GM12878 (cell line): ENCODE data around the gene TRPV5. TPM values are rescaled to one million over a fixed set of nuclear protein-coding genes. Genes with fewer than 3 reads are reported as not detected.

ENCODE experiments used
- HCFC1 ChIP-seq: fragments of 150-350 bp; IDR thresholded peaks from 2 replicates; pipeline ENCODE4 v1.6.1; 2014; ENCODE audit warnings: low read length
- NFYA ChIP-seq: IDR thresholded peaks from 2 replicates; pipeline ENCODE4 v1.6.1; 2011; ENCODE audit warnings: low read depth, mild to moderate bottlenecking, low read length, improper control_type of control experiment, borderline replicate concordance
- RAD21 ChIP-seq: IDR thresholded peaks from 2 replicates; pipeline ENCODE4 v1.6.1; 2011; ENCODE audit warnings: mild to moderate bottlenecking, low read depth, low read length, moderate library complexity; ENCODE audit not compliant: insufficient read depth
- RCOR1 ChIP-seq: conservative IDR thresholded peaks from 2 replicates; pipeline ENCODE4 v1.6.1; 2012; ENCODE audit warnings: low read depth, low read length, improper control_type of control experiment
- polyA plus RNA-seq, 11 experiments: library from polyadenylated mRNA; depleted of rRNA in 4 of 11; unstranded in 6 of 11; stranded (reverse) in 5 of 11; fragments of >200 nt; fragmentation: Nextera tagmentation in 4 of 11; fragmentation: Illumina TruSeq in 1 of 11; extraction: Ambion mirVana in 4 of 11; extraction: Trizol in 1 of 11; gene quantifications; 1 replicate in 1 of 11; 2 replicates in 10 of 11; pipeline versions ENCODE4 v1.2.1 to v1.2.3, GENCODE V29; 2011 to 2016; ENCODE audit warnings: inconsistent platforms in 2 of 11, missing spikeins in 2 of 11, low read depth in 1 of 11
- total RNA-seq, 4 experiments: library from RNA; depleted of rRNA in 3 of 4; stranded (reverse); fragments of >200 nt in 3 of 4; fragmentation: Illumina TruSeq in 1 of 4; extraction: Trizol in 1 of 4; gene quantifications; 2 replicates each; pipeline versions ENCODE4 v1.2.1 to v1.2.3, GENCODE V29; 2013 to 2021
- TF ChIP-seq, protein P1 (sequence below): IDR thresholded peaks from 2 replicates; pipeline ENCODE4 v1.6.1; 2012; ENCODE audit warnings: improper control_type of control experiment, low read depth, low read length; ENCODE audit not compliant: insufficient replicate concordance
- TF ChIP-seq, protein P2 (sequence below): IDR thresholded peaks from 2 replicates; pipeline ENCODE4 v1.6.1; 2011; ENCODE audit warnings: low read depth, low read length, improper control_type of control experiment, borderline replicate concordance

Gene TRPV5
- total and polyA plus RNA-seq, 10 of the 15 experiments (the other 5 are each of a cell fraction or from before 2014, with no cell fraction given), result not detected

- TF ChIP-seq, protein P1, sequence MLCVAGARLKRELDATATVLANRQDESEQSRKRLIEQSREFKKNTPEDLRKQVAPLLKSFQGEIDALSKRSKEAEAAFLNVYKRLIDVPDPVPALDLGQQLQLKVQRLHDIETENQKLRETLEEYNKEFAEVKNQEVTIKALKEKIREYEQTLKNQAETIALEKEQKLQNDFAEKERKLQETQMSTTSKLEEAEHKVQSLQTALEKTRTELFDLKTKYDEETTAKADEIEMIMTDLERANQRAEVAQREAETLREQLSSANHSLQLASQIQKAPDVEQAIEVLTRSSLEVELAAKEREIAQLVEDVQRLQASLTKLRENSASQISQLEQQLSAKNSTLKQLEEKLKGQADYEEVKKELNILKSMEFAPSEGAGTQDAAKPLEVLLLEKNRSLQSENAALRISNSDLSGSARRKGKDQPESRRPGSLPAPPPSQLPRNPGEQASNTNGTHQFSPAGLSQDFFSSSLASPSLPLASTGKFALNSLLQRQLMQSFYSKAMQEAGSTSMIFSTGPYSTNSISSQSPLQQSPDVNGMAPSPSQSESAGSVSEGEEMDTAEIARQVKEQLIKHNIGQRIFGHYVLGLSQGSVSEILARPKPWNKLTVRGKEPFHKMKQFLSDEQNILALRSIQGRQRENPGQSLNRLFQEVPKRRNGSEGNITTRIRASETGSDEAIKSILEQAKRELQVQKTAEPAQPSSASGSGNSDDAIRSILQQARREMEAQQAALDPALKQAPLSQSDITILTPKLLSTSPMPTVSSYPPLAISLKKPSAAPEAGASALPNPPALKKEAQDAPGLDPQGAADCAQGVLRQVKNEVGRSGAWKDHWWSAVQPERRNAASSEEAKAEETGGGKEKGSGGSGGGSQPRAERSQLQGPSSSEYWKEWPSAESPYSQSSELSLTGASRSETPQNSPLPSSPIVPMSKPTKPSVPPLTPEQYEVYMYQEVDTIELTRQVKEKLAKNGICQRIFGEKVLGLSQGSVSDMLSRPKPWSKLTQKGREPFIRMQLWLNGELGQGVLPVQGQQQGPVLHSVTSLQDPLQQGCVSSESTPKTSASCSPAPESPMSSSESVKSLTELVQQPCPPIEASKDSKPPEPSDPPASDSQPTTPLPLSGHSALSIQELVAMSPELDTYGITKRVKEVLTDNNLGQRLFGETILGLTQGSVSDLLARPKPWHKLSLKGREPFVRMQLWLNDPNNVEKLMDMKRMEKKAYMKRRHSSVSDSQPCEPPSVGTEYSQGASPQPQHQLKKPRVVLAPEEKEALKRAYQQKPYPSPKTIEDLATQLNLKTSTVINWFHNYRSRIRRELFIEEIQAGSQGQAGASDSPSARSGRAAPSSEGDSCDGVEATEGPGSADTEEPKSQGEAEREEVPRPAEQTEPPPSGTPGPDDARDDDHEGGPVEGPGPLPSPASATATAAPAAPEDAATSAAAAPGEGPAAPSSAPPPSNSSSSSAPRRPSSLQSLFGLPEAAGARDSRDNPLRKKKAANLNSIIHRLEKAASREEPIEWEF, result no peak
- TF ChIP-seq RAD21 (no peak), NFYA (no peak), HCFC1 (no peak), RCOR1 (no peak)
- TF ChIP-seq, protein P2, sequence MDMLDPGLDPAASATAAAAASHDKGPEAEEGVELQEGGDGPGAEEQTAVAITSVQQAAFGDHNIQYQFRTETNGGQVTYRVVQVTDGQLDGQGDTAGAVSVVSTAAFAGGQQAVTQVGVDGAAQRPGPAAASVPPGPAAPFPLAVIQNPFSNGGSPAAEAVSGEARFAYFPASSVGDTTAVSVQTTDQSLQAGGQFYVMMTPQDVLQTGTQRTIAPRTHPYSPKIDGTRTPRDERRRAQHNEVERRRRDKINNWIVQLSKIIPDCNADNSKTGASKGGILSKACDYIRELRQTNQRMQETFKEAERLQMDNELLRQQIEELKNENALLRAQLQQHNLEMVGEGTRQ, result no peak
Observed at GRCh38 chr7:142894112-142894984, 39.2 kb downstream of the TRPV5 start (continued).
